ENCODE data around the gene GNAL. TPM values are rescaled to one million over a fixed set of nuclear protein-coding genes. Genes with fewer than 3 reads are reported as not detected.

Gene GNAL
- total and polyA plus RNA-seq, 4 donors: 0.15 to 0.92 (median 0.72) TPM

DNA sequence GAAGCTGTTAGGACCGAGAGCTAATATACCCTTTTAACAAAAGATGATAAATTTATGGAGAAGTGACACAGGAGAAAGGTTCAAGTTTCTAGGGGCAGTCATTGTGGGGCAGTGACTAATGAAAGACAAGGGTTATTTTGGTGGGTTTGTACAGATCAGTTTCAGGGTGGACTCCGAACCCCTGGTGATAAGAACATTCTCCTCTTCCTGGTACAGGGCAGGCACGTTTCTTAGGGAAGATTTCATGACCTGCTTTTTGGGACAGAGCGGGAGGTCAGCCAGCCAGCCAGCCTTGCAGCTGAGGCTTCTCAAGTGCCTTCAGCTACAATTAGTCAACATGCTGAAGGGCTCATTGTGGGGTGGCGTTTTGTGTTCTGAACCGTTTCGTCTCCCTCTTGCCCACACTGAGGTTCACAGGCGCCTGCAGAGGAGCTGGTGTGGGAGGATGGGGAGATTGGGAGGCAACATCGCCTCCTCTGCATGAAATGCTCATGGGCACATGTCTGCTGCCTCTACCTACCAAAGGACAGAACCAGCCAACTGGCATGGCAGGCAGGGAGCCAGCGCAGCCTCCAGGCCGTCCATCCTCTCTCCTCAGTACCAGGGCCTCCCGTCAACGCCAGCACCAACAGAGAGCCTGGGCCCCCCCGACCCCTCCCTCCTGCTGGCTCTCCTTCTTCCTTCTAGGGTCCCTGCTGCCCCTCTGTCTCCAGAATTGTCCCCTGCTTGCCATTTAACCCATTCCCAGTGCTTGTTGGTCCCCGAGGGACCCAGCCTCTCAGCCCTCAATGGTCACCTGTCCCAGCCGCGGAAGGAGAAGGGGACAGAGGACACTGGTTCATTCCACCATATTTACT lies 171.8 kb downstream of the GNAL start:
- TF ChIP-seq, protein P1, sequence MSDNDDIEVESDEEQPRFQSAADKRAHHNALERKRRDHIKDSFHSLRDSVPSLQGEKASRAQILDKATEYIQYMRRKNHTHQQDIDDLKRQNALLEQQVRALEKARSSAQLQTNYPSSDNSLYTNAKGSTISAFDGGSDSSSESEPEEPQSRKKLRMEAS (IDR thresholded peaks at IDR 0.05): no peak
- TF ChIP-seq TAF1 (conservative IDR thresholded peaks at IDR 0.05) (no peak), NR2F2 (IDR thresholded peaks at IDR 0.05) (no peak), SP1 (IDR thresholded peaks at IDR 0.05) (no peak), EGR1 (IDR thresholded peaks at IDR 0.05; ENCODE audit: low read depth in 2 of 2) (no peak), YY1 (IDR thresholded peaks at IDR 0.05) (no peak), RXRA (IDR thresholded peaks at IDR 0.05) (no peak), FOXA1 (IDR thresholded peaks at IDR 0.05) (no peak), GABPA (IDR thresholded peaks at IDR 0.05 in 1 of 2, conservative IDR thresholded peaks at IDR 0.05 in 1 of 2) (no peak), HNF4G (IDR thresholded peaks at IDR 0.05) (no peak)
- TF ChIP-seq, protein P2, sequence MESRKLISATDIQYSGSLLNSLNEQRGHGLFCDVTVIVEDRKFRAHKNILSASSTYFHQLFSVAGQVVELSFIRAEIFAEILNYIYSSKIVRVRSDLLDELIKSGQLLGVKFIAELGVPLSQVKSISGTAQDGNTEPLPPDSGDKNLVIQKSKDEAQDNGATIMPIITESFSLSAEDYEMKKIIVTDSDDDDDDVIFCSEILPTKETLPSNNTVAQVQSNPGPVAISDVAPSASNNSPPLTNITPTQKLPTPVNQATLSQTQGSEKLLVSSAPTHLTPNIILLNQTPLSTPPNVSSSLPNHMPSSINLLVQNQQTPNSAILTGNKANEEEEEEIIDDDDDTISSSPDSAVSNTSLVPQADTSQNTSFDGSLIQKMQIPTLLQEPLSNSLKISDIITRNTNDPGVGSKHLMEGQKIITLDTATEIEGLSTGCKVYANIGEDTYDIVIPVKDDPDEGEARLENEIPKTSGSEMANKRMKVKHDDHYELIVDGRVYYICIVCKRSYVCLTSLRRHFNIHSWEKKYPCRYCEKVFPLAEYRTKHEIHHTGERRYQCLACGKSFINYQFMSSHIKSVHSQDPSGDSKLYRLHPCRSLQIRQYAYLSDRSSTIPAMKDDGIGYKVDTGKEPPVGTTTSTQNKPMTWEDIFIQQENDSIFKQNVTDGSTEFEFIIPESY (IDR thresholded peaks at IDR 0.05): no peak
- TF ChIP-seq, protein P3, sequence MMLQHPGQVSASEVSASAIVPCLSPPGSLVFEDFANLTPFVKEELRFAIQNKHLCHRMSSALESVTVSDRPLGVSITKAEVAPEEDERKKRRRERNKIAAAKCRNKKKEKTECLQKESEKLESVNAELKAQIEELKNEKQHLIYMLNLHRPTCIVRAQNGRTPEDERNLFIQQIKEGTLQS (IDR thresholded peaks at IDR 0.05): no peak
- TF ChIP-seq, protein P4, sequence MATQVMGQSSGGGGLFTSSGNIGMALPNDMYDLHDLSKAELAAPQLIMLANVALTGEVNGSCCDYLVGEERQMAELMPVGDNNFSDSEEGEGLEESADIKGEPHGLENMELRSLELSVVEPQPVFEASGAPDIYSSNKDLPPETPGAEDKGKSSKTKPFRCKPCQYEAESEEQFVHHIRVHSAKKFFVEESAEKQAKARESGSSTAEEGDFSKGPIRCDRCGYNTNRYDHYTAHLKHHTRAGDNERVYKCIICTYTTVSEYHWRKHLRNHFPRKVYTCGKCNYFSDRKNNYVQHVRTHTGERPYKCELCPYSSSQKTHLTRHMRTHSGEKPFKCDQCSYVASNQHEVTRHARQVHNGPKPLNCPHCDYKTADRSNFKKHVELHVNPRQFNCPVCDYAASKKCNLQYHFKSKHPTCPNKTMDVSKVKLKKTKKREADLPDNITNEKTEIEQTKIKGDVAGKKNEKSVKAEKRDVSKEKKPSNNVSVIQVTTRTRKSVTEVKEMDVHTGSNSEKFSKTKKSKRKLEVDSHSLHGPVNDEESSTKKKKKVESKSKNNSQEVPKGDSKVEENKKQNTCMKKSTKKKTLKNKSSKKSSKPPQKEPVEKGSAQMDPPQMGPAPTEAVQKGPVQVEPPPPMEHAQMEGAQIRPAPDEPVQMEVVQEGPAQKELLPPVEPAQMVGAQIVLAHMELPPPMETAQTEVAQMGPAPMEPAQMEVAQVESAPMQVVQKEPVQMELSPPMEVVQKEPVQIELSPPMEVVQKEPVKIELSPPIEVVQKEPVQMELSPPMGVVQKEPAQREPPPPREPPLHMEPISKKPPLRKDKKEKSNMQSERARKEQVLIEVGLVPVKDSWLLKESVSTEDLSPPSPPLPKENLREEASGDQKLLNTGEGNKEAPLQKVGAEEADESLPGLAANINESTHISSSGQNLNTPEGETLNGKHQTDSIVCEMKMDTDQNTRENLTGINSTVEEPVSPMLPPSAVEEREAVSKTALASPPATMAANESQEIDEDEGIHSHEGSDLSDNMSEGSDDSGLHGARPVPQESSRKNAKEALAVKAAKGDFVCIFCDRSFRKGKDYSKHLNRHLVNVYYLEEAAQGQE (IDR thresholded peaks at IDR 0.05): no peak
- 84% methylated on average over 17 of the region's 17 CpGs for WGBS
- Histone ChIP-seq H3K27ac (ENCODE audit: low read depth in 1 of 2, low read length in 2 of 2) (no peak overlapping the region), H3K4me1 (ENCODE audit: control insufficient read depth in 4 of 4, insufficient read depth in 4 of 4, low read length in 3 of 4) (peaks cover 0 to 3% (median 0%) of the 10 kb centered on the region in 4 donors), H3K4me3 (ENCODE audit: low read depth in 1 of 3, low read length in 3 of 3) (no peak overlapping the region), H3K9me3 (ENCODE audit: control insufficient read depth in 4 of 4, low read length in 3 of 4) (no peaks in the 10 kb centered on the region), H3K9ac (ENCODE audit: low read depth in 1 of 2, low read length in 2 of 2) (no peak overlapping the region), H3K36me3 (ENCODE audit: control insufficient read depth in 4 of 4, insufficient read depth in 3 of 4, low read depth in 1 of 4, low read length in 3 of 4) (no peaks in the 10 kb centered on the region), H3K27me3 (ENCODE audit: control insufficient read depth in 4 of 4, insufficient read depth in 4 of 4, low read length in 3 of 4) (no peaks in the 10 kb centered on the region)
- DNase-seq (ENCODE audit: low spot score): no peak

DNA sequence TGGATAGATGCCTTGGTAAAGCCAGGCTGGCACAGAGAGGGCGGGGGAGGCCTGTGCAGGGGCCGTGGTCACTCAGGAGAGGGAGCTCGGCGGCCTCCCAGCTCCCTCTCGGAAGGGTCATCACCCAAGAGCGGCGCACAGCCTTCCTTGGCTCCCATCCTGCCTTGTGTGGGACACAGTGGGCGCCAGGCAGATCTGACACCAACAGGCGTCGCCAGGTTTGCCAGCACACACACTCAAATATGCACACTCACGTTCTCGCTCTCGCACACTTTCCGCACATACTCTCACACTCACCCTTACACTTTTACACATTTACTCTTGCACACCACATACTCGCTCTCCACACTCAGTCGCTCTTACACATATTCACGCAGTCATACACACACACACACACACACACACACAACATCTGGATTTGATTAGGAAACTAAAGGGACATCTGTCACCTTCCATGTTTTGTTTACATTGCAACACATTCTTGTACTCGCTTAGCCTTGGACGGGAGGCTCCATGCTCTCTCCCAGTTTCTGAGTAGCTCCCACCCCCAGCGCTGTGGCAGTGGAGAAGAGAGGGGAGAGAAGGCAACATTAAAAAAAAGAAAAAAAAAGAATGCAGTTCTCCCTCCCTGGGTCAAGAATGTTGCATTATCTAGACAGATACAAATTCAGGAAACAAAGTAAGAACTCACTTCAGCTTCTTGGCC lies 172.7 kb downstream of the GNAL start:
- no peaks in the 10 kb centered on the region for H3K4me1 ChIP-seq (ENCODE audit: control insufficient read depth in 4 of 4, insufficient read depth in 4 of 4, low read length in 3 of 4)
- TF ChIP-seq YY1 (IDR thresholded peaks at IDR 0.05): no peak
- no peak for TF ChIP-seq TAF1 (conservative IDR thresholded peaks at IDR 0.05)
- TF ChIP-seq JUND (IDR thresholded peaks at IDR 0.05): no peak
- TF ChIP-seq SP1 (IDR thresholded peaks at IDR 0.05): no peak
- H3K36me3 ChIP-seq (ENCODE audit: control insufficient read depth in 4 of 4, insufficient read depth in 3 of 4, low read depth in 1 of 4, low read length in 3 of 4): no peaks in the 10 kb centered on the region
- no peaks in the 10 kb centered on the region for H3K9me3 ChIP-seq (ENCODE audit: control insufficient read depth in 4 of 4, low read length in 3 of 4)
- H3K9ac ChIP-seq (ENCODE audit: low read depth in 1 of 2, low read length in 2 of 2): no peak overlapping the region
- no peak overlapping the region for H3K27ac ChIP-seq (ENCODE audit: low read depth in 1 of 2, low read length in 2 of 2)
- no peaks in the 10 kb centered on the region for H3K27me3 ChIP-seq (ENCODE audit: control insufficient read depth in 4 of 4, insufficient read depth in 4 of 4, low read length in 3 of 4)
- H3K4me3 ChIP-seq (ENCODE audit: low read depth in 1 of 3, low read length in 3 of 3): no peak overlapping the region
- DNase-seq (ENCODE audit: low spot score): no peak
- WGBS: 87% methylated on average over 20 of the region's 20 CpGs

Measured in liver (tissue), 9 donors.